HG03175 (cell line): ENCODE measurements around the gene LDLRAD4.
A peak's percentile ranks its signal among the peaks of the same experiment; 100 is the strongest.

Source experiments
- ATAC-seq: cut with Tn5 transposase; IDR thresholded peaks from one replicate; pipeline ENCODE4 v1.9.1; 2021; ENCODE audit warnings: mild to moderate bottlenecking, moderate library complexity; ENCODE audit not compliant: unreplicated experiment

LDLRAD4 gene

DNA sequence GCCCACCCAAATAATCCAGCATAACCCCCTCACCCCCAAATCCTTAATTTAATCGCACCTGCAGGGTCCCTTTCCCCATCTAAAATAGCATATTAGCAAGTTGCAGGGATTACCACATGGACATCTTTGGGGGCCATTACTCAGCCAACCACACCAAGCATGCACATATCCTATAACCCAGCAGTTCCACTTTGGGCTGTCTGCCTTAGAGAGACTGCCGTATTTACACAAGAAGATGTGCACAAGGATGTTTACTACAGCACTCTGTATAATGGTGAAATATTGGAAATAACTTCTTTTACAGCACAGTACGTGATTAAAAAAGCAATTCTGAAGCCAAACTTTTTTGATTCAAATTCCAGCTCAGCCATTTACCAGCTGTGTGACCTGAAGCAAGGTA lies 17.3 kb upstream of the LDLRAD4 start:
- no peak for ATAC-seq

DNA sequence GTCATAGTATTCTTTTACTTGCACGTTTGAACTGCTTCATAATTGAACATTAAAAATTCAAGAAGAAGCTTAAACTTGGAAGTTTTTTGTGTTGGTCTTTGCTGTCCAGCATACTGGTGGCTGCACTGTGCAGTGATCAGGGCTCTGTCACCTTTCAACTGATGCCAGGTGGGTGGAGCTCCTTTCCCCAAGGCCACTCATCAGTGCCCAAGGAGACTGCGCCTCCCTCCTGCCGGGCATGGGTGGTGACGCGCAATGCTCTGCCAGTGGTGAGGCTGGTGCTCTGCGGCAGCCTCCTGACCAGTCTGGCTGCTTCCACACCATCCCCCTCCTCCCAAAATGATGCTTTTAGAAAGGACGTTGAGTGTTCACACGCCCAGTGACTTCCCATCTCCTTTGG lies 16.0 kb upstream of the LDLRAD4 start:
- ATAC-seq = no peak

DNA sequence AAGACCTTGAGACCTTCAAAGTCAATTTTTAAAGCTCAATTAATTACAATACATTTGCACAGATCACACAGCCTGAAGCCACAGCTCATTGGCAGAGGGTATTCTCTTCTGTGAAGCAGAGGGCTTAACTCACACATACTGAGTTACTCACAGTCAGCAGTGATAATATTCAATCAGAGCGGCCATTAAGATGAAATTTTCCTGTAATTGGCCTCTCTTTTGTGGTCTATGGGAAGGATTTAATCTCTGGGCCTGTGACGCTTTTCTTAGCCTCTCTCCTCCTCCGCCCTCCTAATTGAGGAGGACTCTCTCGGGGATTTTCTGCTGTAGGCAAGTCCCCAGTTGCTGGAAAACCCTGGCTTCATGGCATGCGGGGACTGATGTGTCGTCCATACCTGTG lies 12.3 kb upstream of the LDLRAD4 start:
- no peak for ATAC-seq

DNA sequence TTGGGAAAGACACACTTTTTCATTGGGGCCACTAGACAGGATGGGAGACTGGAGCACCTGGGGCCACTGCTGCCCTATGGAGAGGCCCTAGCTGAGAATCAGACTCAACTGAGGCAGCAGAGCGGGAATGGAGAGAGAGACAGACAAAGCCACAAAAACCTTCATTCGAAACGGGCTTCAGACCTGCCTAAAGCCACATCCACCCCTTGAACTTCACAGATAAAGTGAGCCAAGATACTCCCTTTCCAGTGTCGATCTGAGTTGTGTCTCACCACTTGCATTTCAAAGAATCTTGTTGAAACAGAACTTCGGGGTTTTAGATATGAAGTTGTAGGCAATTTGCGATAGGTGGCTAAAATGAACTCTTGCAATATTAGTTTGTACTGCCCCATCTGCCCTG lies 11.3 kb upstream of the LDLRAD4 start:
- ATAC-seq = no peak

DNA sequence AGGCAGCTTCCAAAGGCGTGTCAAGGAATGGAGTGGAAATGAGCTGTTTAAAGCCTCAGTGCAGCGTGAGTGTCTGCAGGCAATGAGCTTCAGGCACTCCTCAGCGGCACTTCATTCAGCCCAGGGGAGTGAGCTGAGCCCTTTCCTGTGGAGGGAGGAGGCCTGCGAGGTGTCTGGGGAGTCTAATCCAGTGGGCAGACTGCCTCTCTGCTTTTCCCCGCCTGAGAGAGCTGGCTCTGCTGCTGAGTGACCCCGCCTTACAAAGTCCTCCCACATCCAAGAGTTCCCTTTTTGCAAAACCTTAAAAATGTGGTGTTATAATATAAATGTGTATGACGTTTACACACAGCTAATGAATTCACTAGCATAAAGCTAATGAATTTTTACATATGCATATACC lies 7.0 kb upstream of the LDLRAD4 start:
- ATAC-seq = no peak

DNA sequence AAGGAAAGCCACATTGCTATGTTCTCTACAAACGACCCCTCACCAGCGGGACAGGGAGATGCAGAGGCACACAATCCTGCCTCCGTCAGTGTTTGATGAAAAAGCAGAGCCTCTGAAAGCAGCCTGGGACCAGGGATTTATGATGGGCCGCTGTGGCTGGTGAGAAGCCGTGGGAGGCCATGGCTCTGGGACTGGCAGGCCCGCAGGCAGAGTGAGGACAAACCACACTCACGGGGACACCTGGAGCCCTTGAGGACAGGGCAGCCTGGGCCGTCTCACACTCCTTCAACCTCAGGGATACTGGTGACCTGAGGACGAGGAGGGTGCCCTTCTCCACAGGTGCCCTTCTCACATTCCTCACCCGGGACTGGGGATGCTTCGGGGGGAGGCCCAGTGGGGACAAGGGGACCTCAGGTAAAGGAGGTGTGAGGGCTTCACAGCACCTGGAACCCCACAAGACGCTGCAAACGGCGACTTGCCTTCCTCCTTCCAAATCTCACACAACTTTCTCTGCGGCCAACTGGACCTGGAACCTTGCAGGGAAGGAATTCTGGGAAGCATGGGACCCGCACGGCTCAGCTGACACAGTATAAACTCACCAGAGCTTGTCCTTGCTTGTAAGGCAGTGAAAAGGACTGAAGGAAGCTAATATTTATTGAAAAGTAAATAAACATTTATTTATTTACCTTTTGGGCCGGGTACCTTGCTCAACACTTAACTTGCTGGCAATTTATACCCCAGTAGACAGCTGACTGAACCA lies 5.3 kb upstream of the LDLRAD4 start:
- ATAC-seq = no peak

DNA sequence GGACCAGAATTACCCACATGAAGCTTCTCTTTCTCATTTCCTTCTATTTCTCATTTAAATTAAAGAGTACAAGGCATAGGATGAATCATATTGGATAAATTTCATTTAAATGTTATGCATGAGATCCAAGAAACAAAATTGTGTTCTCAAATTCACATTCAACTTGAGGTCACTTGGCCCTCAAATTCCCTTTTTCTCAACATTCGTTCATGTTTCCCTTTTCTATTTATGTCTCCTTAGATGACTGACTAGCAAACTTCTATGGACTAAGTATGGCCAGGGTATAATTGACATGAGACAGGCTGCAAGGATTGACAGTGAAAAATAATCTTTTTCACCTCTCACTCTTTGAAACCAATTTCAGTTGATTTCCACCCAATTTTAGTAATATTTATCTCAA lies 4.0 kb upstream of the LDLRAD4 start:
- no peak for ATAC-seq

DNA sequence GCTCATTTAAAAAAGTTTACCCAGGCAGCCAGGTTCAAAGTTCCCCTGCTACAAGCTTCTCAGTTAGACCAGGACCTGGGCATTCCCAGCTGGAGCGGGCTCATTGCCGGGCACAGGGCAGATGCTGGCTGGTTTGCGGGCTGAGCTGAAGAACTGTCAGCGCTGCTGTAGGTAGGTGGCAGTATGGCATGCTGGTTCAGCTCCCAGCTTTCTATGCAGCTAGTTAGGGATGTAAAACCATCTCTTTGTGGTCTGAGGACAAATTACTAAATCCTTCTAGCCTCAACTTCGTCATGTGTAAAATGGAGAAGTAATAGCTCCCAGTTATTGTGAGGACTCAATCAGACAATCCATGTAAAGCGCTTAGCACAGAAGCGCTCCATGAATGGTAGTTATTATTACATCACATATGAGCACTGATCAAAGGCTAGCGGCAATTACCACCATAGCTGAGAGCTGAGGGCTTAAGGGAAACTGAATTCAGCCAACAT lies 2.4 kb upstream of the LDLRAD4 start:
- ATAC-seq = no peak

DNA sequence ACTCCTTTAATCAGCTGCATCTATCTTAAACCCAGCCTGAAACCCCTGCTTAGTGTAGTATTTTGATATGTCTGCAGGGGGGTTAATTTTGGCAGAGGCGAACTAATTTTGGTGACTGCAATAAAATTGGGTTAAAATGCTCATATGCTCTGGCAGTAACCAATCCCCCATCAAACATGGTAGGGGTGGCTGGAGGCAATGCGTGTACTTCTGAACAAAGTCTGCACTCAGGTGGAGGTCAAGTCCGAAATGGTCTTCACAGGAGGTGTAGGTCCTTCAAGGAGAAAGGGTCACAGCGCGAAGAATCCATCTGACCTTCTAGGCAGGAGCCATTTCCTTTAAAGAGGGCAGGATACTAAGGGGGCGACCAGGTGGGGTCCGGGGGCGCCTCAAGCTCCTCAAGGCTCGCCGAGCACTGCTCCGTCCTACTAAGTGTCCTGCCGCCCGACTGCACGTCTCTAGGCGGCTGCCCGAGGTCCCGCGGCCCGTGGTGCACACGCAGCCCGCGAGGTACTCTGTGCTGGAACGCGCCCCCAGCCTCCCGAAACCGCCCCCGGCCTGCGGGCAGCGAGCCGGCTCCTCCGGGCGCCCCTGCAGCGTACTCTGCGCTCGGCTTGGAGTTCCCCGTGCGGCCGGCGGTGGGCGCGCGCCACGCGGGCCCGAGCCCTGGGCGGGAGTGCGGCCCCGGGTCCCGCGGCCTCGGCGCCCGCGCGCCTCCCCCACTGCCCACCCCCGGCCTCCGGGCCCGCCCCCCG lies 1.7 kb upstream of the LDLRAD4 start:
- peak; percentile 45 for ATAC-seq

DNA sequence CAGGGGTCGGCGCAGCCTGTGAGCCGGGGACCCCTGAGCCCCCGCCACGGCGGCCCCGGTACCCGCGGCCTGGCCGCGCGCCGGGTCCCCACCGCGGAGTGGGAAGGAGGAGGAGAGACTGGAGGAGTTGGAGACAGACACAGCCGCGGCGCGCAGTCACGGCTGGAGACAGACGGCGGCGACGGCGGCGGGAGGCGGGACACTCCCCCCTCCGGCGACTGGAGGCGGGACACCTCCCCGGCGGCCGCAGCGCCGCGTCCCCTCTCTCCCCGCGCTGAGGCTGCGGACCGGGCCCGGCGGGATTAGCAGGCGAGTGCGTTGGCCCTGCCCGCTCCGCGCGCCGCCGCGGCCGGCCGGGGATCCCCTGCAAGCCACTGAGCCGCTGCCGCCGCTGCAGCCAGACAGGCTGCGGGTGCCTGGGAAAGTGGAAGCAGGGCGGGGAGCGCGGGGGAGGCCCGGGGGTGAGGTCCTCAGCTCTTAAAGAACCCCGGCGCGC lies 1.0 kb upstream of the LDLRAD4 start:
- peak; percentile 42 for ATAC-seq

DNA sequence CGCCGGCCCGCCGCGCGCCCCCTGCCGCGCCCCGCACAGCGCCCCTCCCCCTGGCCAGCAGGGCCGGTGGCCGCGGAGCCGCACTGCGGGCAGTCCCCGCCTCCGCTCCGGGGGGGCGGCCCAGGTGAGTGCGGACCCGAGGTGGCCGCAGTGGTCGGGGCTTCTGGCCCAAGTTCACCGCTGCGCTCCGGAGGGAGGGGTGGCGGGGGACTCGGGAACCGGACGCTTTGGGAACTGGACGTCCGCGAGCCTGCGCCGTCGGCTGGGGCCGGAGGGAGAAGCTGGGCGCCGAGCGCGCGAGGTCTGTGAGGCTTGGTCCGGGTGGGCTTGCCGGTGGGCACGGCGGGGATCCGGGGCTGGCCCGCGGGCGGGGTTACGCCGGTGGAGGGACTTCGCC lies 591 bp upstream of the LDLRAD4 start:
- ATAC-seq = no peak

DNA sequence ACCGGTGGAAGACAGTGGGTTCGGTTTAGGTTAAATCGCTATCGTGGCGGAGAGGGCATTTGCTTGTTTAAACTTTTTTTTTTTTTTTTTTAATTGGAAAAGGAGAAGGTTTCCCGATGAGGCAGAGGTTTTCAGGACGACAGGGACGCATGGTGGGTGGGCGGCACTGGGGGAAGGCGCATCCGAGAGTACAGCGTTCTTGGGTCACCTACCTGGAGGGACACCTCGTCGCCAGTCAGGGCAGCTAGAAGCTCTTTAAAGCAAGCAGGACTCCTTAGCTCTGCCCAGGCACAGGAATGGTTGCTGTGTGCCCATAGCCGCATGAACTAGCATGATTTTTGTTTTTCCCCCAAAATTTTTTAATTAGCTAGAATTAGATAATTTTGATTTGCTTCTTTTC lies 437 bp downstream of the LDLRAD4 start:
- ATAC-seq = no peak

DNA sequence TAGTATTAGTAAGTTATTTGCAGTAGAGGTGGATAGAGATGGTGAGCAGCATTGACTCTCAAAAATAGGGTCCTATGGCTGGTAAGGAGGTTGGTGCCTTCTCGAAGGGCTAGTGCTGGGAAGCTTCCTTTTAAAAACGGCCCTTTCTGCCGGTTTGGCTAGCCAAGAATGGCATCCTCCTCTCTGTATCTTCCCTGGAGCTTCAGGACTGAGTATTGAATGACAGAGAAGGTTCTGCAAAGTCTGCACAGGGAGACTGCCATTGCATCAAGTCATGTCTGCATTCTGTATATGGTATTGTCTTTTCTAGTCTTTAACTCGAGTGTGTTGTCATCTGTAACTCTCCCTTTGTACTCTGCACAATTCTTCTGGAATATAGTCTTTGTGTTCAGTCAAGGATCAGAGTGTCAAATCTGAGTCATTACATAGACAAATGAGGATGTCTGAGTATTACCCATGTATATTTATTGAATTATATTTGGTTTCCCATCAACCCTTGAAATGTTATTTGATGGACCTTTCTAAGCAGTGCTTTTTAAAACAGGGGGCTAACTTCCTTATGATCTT lies 1.1 kb downstream of the LDLRAD4 start:
- no peak for ATAC-seq

DNA sequence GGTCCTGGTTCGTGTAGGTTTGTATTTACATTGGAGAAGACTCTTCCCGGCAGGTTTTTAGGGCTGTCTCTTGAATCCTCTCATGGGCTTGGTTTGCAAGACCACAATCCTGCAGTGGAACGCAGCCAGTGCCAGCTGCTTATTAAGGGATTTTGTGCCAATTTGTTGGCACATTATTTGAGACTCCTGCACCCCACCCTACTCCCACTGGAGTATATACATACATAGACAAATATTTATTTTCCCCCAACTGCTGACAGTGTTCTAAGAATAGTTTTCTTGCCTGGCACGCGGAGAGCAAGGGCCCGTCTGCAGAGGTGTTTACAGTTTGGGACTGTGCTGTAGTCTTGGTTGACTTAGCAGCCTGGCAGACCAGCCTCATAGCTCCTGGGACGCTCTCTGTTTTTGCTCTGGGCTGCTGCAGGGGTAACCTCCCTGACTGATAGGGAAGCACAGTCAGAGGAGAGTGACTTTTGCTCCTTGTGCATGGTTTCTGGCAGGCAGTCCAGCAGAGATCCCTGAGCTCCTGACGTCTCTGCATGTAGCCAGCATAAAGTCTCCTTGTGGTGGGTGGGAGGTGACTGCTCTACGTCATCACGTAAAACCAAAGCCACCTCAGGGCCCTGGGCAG lies 1.9 kb downstream of the LDLRAD4 start:
- ATAC-seq = no peak

DNA sequence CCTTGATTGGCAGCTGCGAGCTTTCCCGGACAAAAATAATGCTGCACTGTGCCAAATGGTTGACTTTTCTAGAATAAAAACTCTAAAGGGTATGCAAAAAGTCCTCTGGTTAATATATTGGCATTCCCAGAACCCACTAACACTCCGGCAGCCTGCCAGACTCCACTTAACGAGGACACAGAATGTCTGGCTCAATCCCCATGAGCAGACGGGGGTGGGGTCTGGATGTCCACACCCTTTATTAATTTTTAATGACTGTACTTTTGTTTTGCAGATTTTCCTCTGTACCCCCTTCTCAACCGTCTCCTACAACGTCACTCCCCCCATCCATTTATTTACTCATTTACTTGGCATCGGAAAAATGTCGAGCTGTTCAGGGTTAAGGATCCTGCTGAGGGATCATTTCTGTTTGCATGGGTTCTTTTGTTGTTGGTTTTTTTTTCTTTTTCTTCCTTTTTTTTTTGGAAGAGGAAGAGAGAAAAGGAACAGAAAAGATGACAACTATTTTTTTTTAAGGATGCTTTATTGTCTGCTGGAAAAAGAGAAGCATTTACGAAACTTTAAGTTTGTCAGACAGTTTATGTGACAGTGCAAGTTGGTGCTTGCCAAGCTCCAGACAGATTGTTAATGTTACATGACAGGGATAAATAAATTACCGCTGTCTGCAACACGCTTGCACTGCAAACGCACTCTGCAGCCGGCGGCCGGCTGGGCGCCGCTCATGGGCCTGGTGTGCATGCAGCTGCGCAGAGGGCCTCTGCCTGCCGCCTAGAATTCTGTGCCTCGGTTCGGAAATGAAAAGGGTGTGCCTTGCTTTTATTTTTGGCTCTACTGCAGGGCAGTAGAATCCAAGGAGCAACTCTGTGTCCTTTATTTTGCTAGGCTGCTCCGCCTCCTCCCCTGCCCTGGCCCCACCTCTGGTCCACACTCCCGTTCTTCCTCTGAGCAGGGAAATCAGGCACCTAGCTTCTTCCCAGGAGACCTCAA lies 3.6 kb downstream of the LDLRAD4 start:
- no peak for ATAC-seq

DNA sequence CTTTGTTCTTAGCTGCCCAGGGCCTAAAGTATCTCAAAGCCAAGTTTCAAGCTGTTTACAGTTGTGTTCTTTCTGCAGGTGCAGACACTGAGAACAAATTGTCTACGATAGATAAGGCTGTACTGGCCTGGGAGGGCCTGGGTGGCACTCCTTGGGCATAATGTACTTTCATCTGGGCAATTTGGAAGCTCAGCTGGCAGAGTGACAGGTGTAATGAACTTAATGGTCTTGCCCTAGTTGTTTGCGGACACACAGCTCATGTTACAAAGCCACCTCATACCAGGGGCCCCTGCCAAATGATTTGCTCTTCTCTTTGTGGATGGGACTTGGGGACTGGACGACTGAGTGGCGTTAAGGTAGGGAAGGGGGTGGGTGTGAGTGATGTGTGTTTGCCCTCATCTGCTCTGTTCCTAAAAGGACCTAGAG lies 4.3 kb downstream of the LDLRAD4 start:
- ATAC-seq = no peak

DNA sequence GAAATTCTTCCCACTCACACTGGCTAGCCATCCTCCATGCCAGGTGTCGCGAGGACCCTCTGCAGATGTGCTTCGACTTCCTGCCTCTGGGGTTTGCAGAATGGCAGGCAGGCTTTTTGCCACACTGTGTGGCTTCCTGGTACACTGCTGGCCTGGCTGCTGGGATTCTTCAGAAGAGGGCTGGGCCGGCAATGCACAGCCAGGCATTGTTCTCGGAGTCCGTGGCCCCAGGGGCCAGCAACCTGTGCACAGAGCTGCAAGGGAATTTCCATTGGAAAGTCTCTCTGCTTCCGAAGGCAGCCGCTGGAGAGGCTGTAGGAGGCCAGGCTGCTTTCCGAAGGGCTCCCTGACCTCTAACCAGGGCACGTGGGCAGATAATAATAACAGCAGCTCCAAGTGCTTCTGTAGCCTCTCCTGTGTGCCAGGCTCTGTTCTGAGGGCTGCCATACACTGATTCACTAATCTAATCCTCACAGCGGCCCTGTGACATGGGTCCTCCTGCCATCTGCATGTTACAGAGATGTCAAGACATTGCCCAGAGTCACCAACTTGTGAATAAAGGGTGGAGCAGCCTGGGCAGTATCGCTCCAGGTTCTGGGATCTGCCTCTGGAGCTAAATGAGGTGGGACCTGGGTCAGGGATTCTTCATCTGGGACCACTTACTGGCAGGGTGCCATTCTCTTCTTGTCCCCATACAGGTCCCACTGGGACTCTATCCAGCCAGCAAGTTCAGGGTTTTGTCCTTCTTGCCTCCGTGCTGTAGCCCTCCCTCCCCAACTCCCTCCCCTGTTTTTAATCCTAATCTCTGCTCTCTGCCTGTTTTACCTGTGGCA lies 5.0 kb downstream of the LDLRAD4 start:
- ATAC-seq = no peak

DNA sequence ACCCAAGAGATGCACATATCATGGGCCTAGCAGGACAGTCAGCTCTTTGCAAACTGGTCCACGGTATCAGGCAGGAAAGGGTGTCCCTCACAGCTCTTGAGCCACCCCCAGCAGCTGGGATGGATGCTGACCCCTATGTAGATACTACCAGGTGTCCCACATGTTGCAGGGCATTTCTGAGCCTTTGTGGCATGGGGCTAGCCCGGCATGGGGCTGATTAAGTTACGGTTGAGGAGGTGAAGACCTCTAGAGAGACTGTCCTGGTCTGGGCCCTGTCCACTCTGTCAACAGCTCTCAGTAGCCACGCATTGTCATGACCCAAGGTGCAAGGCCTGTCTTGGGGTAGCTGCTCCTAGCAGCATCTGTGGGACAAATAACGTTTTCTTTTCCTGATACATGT lies 6.7 kb downstream of the LDLRAD4 start:
- ATAC-seq = no peak

DNA sequence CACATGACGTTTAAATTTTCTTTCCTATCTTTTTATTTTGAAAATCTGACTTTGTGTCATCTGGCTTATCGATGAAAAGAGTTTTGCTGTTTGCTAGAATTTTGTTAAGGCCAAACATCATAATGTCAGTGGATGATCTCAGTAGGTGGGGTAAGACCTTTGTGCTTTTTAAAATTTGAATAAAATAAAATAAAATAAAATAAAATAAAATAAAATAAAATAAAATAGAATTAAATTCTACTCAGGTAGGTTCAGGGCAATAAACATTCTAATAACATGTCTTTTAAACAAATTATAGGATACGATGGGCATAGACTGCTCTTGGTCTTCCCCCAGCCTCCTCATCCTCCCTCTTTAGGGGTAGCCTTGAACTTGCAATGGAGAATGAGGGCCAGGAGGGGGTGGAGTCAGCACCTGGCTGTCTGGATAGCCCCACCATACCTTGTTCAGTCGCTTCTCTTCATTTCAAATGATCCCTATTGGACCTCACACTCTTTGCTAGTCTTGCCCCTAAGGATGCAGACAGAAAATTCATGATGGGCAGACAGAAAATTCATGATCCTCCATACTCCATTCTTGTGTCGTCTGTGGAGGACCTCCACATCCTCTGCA lies 8.1 kb downstream of the LDLRAD4 start:
- ATAC-seq = no peak
